K562 (cell line): ENCODE measurements around the gene VPS50. TPM values are rescaled to one million over a fixed set of nuclear protein-coding genes. Genes with fewer than 3 reads are reported as not detected.

Experiments
- ATF4 ChIP-seq: fragments of 450-650 bp; formaldehyde crosslinking; IDR thresholded peaks from 2 replicates; pipeline ENCODE4 v1.4.0; 2022; ENCODE audit warnings: mild to moderate bottlenecking, moderate library complexity
- CCNT2 ChIP-seq: IDR thresholded peaks from 2 replicates; pipeline ENCODE4 v1.6.1; 2011; ENCODE audit warnings: borderline replicate concordance, low read depth, mild to moderate bottlenecking, moderate library complexity, mixed read lengths, low read length; ENCODE audit not compliant: insufficient read length; ENCODE audit errors: extremely low read depth
- CTCFL ChIP-seq: IDR thresholded peaks from 2 replicates; pipeline ENCODE4 v1.6.1; 2011; ENCODE audit warnings: borderline replicate concordance, low read depth, mild to moderate bottlenecking, moderate library complexity, low read length; ENCODE audit not compliant: insufficient read depth, poor library complexity, severe bottlenecking
- DPF2 ChIP-seq: fragments of 450-650 bp; IDR thresholded peaks from 2 replicates; pipeline ENCODE4 v1.6.1; 2016
- ESRRA ChIP-seq: fragments of 450-650 bp; IDR thresholded peaks from 2 replicates; pipeline ENCODE4 v1.6.1; 2014; ENCODE audit warnings: low read depth, mild to moderate bottlenecking, moderate library complexity, borderline replicate concordance
- KLF10 ChIP-seq: fragments of 250-450 bp; sonication (Bioruptor Pico); IDR thresholded peaks from 2 replicates; pipeline ENCODE4 v1.6.1; 2021; ENCODE audit warnings: matching md5 sums
- MAZ ChIP-seq, 2 experiments: fragments of 450-650 bp in 1 of 2; sonication (generic) in 1 of 2; formaldehyde crosslinking; IDR thresholded peaks in 1 of 2; conservative IDR thresholded peaks in 1 of 2; 2 replicates each; pipeline versions ENCODE4 v1.4.0 to v1.5.0; 2020; ENCODE audit warnings: mild to moderate bottlenecking in 1 of 2, missing genetic modification reagents in 1 of 2
- PATZ1 ChIP-seq: fragments of 250-450 bp; sonication (Bioruptor Pico); IDR thresholded peaks from 2 replicates; pipeline ENCODE4 v1.5.0; 2020; ENCODE audit warnings: mild to moderate bottlenecking, borderline replicate concordance
- RBM34 ChIP-seq: fragments of 200-400 bp; formaldehyde crosslinking; IDR thresholded peaks from 2 replicates; pipeline ENCODE4 v1.6.1; 2018; ENCODE audit warnings: low read length, borderline replicate concordance; ENCODE audit not compliant: insufficient read depth
- SMC3 ChIP-seq: conservative IDR thresholded peaks from 2 replicates; pipeline ENCODE4 v1.6.1; 2011; ENCODE audit warnings: low read depth, low read length, improper control_type of control experiment; ENCODE audit not compliant: insufficient read depth
- STAG1 ChIP-seq: sonication (generic); formaldehyde crosslinking; IDR thresholded peaks from 2 replicates; pipeline ENCODE4 v1.5.0; 2020; ENCODE audit warnings: missing genetic modification reagents, borderline replicate concordance
- TAL1 ChIP-seq: fragments of 450-650 bp; IDR thresholded peaks from 2 replicates; pipeline ENCODE4 v1.6.1; 2016; ENCODE audit warnings: mild to moderate bottlenecking
- ZBTB8A ChIP-seq: fragments of 450-650 bp; IDR thresholded peaks from 2 replicates; pipeline ENCODE4 v1.6.1; 2018; ENCODE audit warnings: mild to moderate bottlenecking, moderate library complexity; ENCODE audit not compliant: partially characterized antibody
- ZNF445 ChIP-seq: fragments of 250-450 bp; sonication (Bioruptor Pico); IDR thresholded peaks from 2 replicates; pipeline ENCODE4 v1.4.0; 2020; ENCODE audit warnings: low read depth, mild to moderate bottlenecking, moderate library complexity
- ZNF561 ChIP-seq: fragments of 450-650 bp; formaldehyde crosslinking; conservative IDR thresholded peaks from 2 replicates; pipeline ENCODE4 v1.4.0; 2020; ENCODE audit warnings: mild to moderate bottlenecking, moderate library complexity
- ZNF589 ChIP-seq: fragments of 200-800 bp; sonication (Bioruptor generic); IDR thresholded peaks from 2 replicates; pipeline ENCODE4 v1.6.1; 2016; ENCODE audit warnings: low read depth, missing genetic modification characterization, missing compliant biosample characterization
- ZNF778 ChIP-seq: fragments of 450-650 bp; formaldehyde crosslinking; IDR thresholded peaks from 2 replicates; pipeline ENCODE4 v1.4.0; 2020; ENCODE audit warnings: mild to moderate bottlenecking, moderate library complexity
- polyA plus RNA-seq, 8 experiments: library from polyadenylated mRNA; depleted of rRNA in 4 of 8; stranded (reverse) in 5 of 8; unstranded in 3 of 8; fragments of >200 nt; fragmentation: Nextera tagmentation in 2 of 8; fragmentation: Illumina TruSeq in 1 of 8; extraction: Ambion mirVana in 2 of 8; extraction: Trizol in 1 of 8; gene quantifications; 2 replicates each; pipeline versions ENCODE4 v1.2.1 to v1.2.3, GENCODE V29; 2011 to 2014; ENCODE audit warnings: inconsistent platforms in 1 of 8, missing spikeins in 1 of 8
- total RNA-seq, 7 experiments: library from RNA; depleted of rRNA in 6 of 7; stranded (reverse); fragments of >200 nt in 6 of 7; fragmentation: Illumina TruSeq in 2 of 7; extraction: Trizol in 2 of 7; gene quantifications; 2 replicates each; pipeline versions ENCODE4 v1.2.1 to v1.2.3, GENCODE V29; 2011 to 2021; ENCODE audit warnings: low replicate concordance in 1 of 7
- TF ChIP-seq, protein P1 (sequence below): fragments of 450-650 bp; IDR thresholded peaks from 2 replicates; pipeline ENCODE4 v1.6.1; 2016; ENCODE audit warnings: low read depth, mild to moderate bottlenecking, moderate library complexity
- TF ChIP-seq, protein P2 (sequence below): fragments of 250-450 bp; sonication (Bioruptor Pico); IDR thresholded peaks from 2 replicates; pipeline ENCODE4 v1.8.0; 2021; ENCODE audit warnings: moderate library complexity, mild to moderate bottlenecking, inconsistent platforms

The VPS50 gene
- total and polyA plus RNA-seq, 9 of the 15 experiments (the other 6 are each of a cell fraction or from before 2014, with no cell fraction given) = 10.5 to 29.4 (median 15.8) TPM

GRCh38 chr7:93231799-93232672 lies at the start of gene VPS50 (continued):
- TF ChIP-seq, protein P1, sequence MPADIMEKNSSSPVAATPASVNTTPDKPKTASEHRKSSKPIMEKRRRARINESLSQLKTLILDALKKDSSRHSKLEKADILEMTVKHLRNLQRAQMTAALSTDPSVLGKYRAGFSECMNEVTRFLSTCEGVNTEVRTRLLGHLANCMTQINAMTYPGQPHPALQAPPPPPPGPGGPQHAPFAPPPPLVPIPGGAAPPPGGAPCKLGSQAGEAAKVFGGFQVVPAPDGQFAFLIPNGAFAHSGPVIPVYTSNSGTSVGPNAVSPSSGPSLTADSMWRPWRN = no peak
- no peak for TF ChIP-seq KLF10 (CRISPR knock-in tag)
- TF ChIP-seq ZNF445 (CRISPR knock-in tag) = no peak
- no peak for TF ChIP-seq ZNF778 (CRISPR knock-in tag)
- no peak for TF ChIP-seq PATZ1 (CRISPR knock-in tag)
- TF ChIP-seq SMC3 = no peak
- TF ChIP-seq ESRRA = 0 out of 2 replicates have a peak, but pooled peaks have one; percentile 9
- no peak for TF ChIP-seq DPF2
- peak; percentile 44 to 68 for TF ChIP-seq MAZ (CRISPR knock-in tag; conservative IDR thresholded peaks at IDR 0.05 in 1 of 2, IDR thresholded peaks at IDR 0.05 in 1 of 2)
- no peak for TF ChIP-seq CCNT2
- TF ChIP-seq STAG1 = no peak
- TF ChIP-seq ZNF561 (CRISPR knock-in tag) = no peak
- TF ChIP-seq ATF4 (CRISPR knock-in tag) = peak; percentile 31; the same call in 1 of the 2 replicates
- TF ChIP-seq CTCFL = no peak
- no peak for TF ChIP-seq TAL1
- TF ChIP-seq ZNF589 (CRISPR knock-in tag) = peak; percentile 58; the same call in 1 of the 2 replicates
- TF ChIP-seq ZBTB8A = no peak
- TF ChIP-seq, protein P2, sequence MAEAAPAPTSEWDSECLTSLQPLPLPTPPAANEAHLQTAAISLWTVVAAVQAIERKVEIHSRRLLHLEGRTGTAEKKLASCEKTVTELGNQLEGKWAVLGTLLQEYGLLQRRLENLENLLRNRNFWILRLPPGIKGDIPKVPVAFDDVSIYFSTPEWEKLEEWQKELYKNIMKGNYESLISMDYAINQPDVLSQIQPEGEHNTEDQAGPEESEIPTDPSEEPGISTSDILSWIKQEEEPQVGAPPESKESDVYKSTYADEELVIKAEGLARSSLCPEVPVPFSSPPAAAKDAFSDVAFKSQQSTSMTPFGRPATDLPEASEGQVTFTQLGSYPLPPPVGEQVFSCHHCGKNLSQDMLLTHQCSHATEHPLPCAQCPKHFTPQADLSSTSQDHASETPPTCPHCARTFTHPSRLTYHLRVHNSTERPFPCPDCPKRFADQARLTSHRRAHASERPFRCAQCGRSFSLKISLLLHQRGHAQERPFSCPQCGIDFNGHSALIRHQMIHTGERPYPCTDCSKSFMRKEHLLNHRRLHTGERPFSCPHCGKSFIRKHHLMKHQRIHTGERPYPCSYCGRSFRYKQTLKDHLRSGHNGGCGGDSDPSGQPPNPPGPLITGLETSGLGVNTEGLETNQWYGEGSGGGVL (CRISPR knock-in tag) = no peak
- TF ChIP-seq RBM34 = no peak
